ENCODE measurements around the gene ABCB8. TPM values are rescaled to one million over a fixed set of nuclear protein-coding genes. Genes with fewer than 3 reads are reported as not detected.

Gene ABCB8
- total and polyA plus RNA-seq, 4 donors = 12.4 to 30.2 (median 22.5) TPM

DNA sequence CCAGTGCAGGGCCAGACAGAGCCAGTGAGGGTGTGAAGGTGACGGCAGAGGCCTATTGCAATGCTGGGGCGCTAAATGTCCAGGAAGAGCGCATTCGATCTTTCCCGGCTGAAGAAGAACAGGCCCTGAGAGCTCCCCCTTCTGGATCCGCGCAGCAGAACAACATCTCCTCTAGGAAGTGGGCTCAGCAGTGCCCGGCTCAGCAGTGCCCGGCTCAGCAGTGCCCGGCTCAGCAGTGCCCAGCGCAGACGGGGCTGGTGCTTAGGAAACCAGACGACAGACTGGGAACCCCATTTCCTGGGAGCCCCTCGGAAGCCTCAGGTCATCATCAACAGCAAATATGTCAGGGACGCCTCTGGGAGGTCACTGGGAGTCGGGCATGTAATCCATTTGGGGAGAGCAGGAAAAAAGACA, 42.1 kb upstream of the ABCB8 start:
- peak; percentile 65 for DNase-seq (ENCODE audit: low spot score)
- no peak overlapping the region for H3K4me3 ChIP-seq (ENCODE audit: low read depth in 1 of 3, low read length in 3 of 3)
- no peak overlapping the region for H3K27ac ChIP-seq (ENCODE audit: low read depth in 1 of 2, low read length in 2 of 2)
- no peak overlapping the region for H3K9ac ChIP-seq (ENCODE audit: low read depth in 1 of 2, low read length in 2 of 2)
- WGBS = 13% methylated on average over 16 of the region's 16 CpGs
- H3K36me3 ChIP-seq (ENCODE audit: control insufficient read depth in 4 of 4, insufficient read depth in 3 of 4, low read depth in 1 of 4, low read length in 3 of 4) = no peaks in the 10 kb centered on the region
- peaks cover 0 to 2% (median 0%) of the 10 kb centered on the region in 4 donors for H3K27me3 ChIP-seq (ENCODE audit: control insufficient read depth in 4 of 4, insufficient read depth in 4 of 4, low read length in 3 of 4)
- peaks cover 0 to 4% (median under 1%) of the 10 kb centered on the region in 4 donors for H3K9me3 ChIP-seq (ENCODE audit: control insufficient read depth in 4 of 4, low read length in 3 of 4)
- peaks cover 0 to 10% (median 6%) of the 10 kb centered on the region in 4 donors for H3K4me1 ChIP-seq (ENCODE audit: control insufficient read depth in 4 of 4, insufficient read depth in 4 of 4, low read length in 3 of 4)
- TF ChIP-seq, protein P1, sequence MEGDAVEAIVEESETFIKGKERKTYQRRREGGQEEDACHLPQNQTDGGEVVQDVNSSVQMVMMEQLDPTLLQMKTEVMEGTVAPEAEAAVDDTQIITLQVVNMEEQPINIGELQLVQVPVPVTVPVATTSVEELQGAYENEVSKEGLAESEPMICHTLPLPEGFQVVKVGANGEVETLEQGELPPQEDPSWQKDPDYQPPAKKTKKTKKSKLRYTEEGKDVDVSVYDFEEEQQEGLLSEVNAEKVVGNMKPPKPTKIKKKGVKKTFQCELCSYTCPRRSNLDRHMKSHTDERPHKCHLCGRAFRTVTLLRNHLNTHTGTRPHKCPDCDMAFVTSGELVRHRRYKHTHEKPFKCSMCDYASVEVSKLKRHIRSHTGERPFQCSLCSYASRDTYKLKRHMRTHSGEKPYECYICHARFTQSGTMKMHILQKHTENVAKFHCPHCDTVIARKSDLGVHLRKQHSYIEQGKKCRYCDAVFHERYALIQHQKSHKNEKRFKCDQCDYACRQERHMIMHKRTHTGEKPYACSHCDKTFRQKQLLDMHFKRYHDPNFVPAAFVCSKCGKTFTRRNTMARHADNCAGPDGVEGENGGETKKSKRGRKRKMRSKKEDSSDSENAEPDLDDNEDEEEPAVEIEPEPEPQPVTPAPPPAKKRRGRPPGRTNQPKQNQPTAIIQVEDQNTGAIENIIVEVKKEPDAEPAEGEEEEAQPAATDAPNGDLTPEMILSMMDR (IDR thresholded peaks at IDR 0.05; ENCODE audit: low read depth, low read length, missing input control) = peak; percentile 47
- TF ChIP-seq FOXA2 (IDR thresholded peaks at IDR 0.05) (no peak), GABPA (IDR thresholded peaks at IDR 0.05 in 1 of 2, conservative IDR thresholded peaks at IDR 0.05 in 1 of 2) (no peak), SP1 (IDR thresholded peaks at IDR 0.05) (no peak), RAD21 (IDR thresholded peaks at IDR 0.05) (peak; percentile 62 to 82), NR2F2 (IDR thresholded peaks at IDR 0.05) (no peak), TAF1 (conservative IDR thresholded peaks at IDR 0.05) (no peak), RXRA (IDR thresholded peaks at IDR 0.05) (no peak)
- TF ChIP-seq, protein P2, sequence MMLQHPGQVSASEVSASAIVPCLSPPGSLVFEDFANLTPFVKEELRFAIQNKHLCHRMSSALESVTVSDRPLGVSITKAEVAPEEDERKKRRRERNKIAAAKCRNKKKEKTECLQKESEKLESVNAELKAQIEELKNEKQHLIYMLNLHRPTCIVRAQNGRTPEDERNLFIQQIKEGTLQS (IDR thresholded peaks at IDR 0.05) = no peak
- TF ChIP-seq, protein P3, sequence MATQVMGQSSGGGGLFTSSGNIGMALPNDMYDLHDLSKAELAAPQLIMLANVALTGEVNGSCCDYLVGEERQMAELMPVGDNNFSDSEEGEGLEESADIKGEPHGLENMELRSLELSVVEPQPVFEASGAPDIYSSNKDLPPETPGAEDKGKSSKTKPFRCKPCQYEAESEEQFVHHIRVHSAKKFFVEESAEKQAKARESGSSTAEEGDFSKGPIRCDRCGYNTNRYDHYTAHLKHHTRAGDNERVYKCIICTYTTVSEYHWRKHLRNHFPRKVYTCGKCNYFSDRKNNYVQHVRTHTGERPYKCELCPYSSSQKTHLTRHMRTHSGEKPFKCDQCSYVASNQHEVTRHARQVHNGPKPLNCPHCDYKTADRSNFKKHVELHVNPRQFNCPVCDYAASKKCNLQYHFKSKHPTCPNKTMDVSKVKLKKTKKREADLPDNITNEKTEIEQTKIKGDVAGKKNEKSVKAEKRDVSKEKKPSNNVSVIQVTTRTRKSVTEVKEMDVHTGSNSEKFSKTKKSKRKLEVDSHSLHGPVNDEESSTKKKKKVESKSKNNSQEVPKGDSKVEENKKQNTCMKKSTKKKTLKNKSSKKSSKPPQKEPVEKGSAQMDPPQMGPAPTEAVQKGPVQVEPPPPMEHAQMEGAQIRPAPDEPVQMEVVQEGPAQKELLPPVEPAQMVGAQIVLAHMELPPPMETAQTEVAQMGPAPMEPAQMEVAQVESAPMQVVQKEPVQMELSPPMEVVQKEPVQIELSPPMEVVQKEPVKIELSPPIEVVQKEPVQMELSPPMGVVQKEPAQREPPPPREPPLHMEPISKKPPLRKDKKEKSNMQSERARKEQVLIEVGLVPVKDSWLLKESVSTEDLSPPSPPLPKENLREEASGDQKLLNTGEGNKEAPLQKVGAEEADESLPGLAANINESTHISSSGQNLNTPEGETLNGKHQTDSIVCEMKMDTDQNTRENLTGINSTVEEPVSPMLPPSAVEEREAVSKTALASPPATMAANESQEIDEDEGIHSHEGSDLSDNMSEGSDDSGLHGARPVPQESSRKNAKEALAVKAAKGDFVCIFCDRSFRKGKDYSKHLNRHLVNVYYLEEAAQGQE (IDR thresholded peaks at IDR 0.05) = peak; percentile 54
- TF ChIP-seq, protein P4, sequence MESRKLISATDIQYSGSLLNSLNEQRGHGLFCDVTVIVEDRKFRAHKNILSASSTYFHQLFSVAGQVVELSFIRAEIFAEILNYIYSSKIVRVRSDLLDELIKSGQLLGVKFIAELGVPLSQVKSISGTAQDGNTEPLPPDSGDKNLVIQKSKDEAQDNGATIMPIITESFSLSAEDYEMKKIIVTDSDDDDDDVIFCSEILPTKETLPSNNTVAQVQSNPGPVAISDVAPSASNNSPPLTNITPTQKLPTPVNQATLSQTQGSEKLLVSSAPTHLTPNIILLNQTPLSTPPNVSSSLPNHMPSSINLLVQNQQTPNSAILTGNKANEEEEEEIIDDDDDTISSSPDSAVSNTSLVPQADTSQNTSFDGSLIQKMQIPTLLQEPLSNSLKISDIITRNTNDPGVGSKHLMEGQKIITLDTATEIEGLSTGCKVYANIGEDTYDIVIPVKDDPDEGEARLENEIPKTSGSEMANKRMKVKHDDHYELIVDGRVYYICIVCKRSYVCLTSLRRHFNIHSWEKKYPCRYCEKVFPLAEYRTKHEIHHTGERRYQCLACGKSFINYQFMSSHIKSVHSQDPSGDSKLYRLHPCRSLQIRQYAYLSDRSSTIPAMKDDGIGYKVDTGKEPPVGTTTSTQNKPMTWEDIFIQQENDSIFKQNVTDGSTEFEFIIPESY (IDR thresholded peaks at IDR 0.05) = no peak

DNA sequence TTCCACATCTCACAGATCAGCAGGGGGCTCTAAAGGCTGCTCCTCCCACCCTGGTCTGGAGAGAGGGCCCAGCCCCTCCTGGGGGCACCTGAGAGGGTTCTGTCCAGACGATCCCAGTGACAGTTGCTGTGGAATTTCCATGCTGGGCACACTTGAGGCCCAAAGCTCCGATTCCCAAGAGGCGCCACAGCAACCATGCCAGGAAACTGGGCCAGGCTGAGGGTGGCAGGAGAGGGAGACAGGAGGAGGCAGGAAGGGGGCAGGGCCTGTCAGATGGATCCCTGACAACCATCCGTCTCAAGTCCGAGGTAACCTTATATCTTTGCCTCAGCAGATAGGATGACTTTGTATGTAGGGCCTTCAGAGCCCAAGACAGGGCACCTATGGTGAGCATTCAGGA, 41.7 kb upstream of the ABCB8 start:
- Histone ChIP-seq H3K36me3 (ENCODE audit: control insufficient read depth in 4 of 4, insufficient read depth in 3 of 4, low read depth in 1 of 4, low read length in 3 of 4) (no peaks in the 10 kb centered on the region), H3K27ac (ENCODE audit: low read depth in 1 of 2, low read length in 2 of 2) (no peak overlapping the region), H3K9me3 (ENCODE audit: control insufficient read depth in 4 of 4, low read length in 3 of 4) (peaks cover 0 to 4% (median under 1%) of the 10 kb centered on the region in 4 donors), H3K4me1 (ENCODE audit: control insufficient read depth in 4 of 4, insufficient read depth in 4 of 4, low read length in 3 of 4) (peaks cover 0 to 10% (median 6%) of the 10 kb centered on the region in 4 donors), H3K4me3 (ENCODE audit: low read depth in 1 of 3, low read length in 3 of 3) (no peak overlapping the region), H3K27me3 (ENCODE audit: control insufficient read depth in 4 of 4, insufficient read depth in 4 of 4, low read length in 3 of 4) (peaks cover 0 to 2% (median 0%) of the 10 kb centered on the region in 4 donors), H3K9ac (ENCODE audit: low read depth in 1 of 2, low read length in 2 of 2) (no peak overlapping the region)
- 73% methylated on average over 5 of the region's 5 CpGs for WGBS
- DNase-seq (ENCODE audit: low spot score) = no peak
- TF ChIP-seq JUND (IDR thresholded peaks at IDR 0.05) (no peak), NR2F2 (IDR thresholded peaks at IDR 0.05) (no peak), FOXA1 (IDR thresholded peaks at IDR 0.05) (no peak), RAD21 (IDR thresholded peaks at IDR 0.05) (no peak), GABPA (IDR thresholded peaks at IDR 0.05 in 1 of 2, conservative IDR thresholded peaks at IDR 0.05 in 1 of 2) (no peak), TAF1 (conservative IDR thresholded peaks at IDR 0.05) (no peak)
- TF ChIP-seq, protein P5, sequence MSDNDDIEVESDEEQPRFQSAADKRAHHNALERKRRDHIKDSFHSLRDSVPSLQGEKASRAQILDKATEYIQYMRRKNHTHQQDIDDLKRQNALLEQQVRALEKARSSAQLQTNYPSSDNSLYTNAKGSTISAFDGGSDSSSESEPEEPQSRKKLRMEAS (IDR thresholded peaks at IDR 0.05) = no peak
- TF ChIP-seq, protein P3 (IDR thresholded peaks at IDR 0.05) = no peak
- TF ChIP-seq, protein P1 (IDR thresholded peaks at IDR 0.05; ENCODE audit: low read depth, low read length, missing input control) = no peak
- TF ChIP-seq, protein P4 (IDR thresholded peaks at IDR 0.05) = no peak

Data from liver (tissue), 9 donors.